ENCODE data around the gene IQCK. TPM values are rescaled to one million over a fixed set of nuclear protein-coding genes. Genes with fewer than 3 reads are reported as not detected.

IQCK gene
- polyA plus RNA-seq, 1 experiment: 4.5 TPM

DNA sequence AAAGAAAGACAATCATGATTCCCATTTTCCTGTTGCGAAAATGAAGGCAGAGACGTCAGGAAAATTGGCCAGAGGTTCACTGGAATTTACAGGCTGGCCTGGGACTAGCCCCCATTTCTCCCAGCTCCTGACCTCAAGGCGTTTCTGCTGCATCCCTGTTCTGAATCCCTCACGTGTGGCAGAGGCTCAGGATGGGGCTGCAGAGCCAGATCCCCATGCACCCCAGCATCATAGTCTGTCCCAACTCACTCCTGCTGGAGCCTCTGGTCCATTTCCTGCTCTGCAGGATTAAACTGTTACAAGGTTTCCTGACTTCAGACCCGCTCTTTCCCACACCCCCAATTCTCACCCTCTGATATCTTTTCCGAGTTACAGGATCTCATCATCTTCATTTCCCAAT, 163.7 kb downstream of the IQCK start:
- Histone ChIP-seq H3K36me3 (ENCODE audit: control insufficient read depth, insufficient read depth, low read length) (no peaks in the 10 kb centered on the region), H3K27me3 (ENCODE audit: control insufficient read depth, insufficient read depth, low read length) (peaks cover 15% of the 10 kb centered on the region), H3K4me3 (ENCODE audit: low read depth, low read length) (no peak overlapping the region)
- TF ChIP-seq, protein P1, sequence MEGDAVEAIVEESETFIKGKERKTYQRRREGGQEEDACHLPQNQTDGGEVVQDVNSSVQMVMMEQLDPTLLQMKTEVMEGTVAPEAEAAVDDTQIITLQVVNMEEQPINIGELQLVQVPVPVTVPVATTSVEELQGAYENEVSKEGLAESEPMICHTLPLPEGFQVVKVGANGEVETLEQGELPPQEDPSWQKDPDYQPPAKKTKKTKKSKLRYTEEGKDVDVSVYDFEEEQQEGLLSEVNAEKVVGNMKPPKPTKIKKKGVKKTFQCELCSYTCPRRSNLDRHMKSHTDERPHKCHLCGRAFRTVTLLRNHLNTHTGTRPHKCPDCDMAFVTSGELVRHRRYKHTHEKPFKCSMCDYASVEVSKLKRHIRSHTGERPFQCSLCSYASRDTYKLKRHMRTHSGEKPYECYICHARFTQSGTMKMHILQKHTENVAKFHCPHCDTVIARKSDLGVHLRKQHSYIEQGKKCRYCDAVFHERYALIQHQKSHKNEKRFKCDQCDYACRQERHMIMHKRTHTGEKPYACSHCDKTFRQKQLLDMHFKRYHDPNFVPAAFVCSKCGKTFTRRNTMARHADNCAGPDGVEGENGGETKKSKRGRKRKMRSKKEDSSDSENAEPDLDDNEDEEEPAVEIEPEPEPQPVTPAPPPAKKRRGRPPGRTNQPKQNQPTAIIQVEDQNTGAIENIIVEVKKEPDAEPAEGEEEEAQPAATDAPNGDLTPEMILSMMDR (IDR thresholded peaks at IDR 0.05; ENCODE audit: insufficient read depth, low read depth, low read length): no peak
- no peak for DNase-seq (ENCODE audit: low read depth)
- ChIA-PET CTCF (interaction anchor here (1.5 to 8.4 kb wide), 2 partner anchors 281 to 322 kb away, joined by 3 to 178 read pairs; no protein-coding TSS in a partner anchor), POLR2A (no interaction called here)

DNA sequence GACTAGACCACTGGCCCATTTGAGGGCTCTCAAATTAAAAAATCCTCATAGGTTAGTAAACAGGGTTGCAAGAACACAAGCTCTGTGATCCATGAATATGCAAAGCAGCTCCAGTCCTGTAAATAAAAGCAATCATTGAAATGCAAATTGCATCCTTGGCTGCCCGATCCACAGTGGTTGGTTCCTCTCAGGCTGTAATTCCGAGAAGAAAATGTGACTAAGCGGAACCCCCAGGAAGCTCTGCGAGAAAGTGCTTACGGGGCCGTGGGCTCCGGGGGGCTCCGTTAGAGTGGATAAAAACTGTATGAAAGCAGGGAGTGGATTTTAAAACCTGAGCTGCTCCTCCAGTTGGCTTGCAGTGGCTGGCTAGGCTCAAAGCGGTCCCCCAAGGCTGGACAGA, 164.1 kb downstream of the IQCK start:
- no peak for DNase-seq (ENCODE audit: low read depth)

DNA sequence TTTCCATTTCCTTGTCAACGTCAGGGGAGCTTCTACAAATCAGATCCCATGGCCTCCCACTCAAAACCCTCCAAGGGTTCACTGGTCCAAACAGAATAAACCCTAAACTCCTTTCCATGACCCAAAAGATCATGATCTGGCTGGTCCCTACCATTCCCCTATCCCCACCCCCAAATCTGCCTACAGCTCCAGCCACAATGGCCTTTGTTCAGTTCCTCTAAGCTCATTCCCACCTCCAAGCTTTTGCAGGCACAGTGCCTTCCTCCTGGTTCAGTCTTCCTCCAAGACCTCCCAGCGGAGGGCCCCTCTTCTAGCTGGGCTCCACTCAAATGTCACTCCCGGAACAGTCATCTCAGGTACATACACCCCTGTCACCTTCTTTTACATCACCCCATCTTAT, 164.6 kb downstream of the IQCK start:
- ChIA-PET POLR2A (no interaction called here), CTCF (interaction anchor here (0.7 to 8.4 kb wide), 3 partner anchors 282 to 323 kb away, joined by 3 to 178 read pairs (median 3); no protein-coding TSS in a partner anchor)
- Histone ChIP-seq H3K36me3 (ENCODE audit: control insufficient read depth, insufficient read depth, low read length) (no peaks in the 10 kb centered on the region), H3K27me3 (ENCODE audit: control insufficient read depth, insufficient read depth, low read length) (peaks cover 15% of the 10 kb centered on the region), H3K4me3 (ENCODE audit: low read depth, low read length) (no peak overlapping the region)
- TF ChIP-seq, protein P1 (IDR thresholded peaks at IDR 0.05; ENCODE audit: insufficient read depth, low read depth, low read length): no peak
- DNase-seq (ENCODE audit: low read depth): no peak

More for the DNA sequence above, 164.1 kb downstream of the IQCK start:
- H3K36me3 ChIP-seq (ENCODE audit: control insufficient read depth, insufficient read depth, low read length): no peaks in the 10 kb centered on the region
- H3K27me3 ChIP-seq (ENCODE audit: control insufficient read depth, insufficient read depth, low read length): peaks cover 15% of the 10 kb centered on the region
- TF ChIP-seq, protein P1 (IDR thresholded peaks at IDR 0.05; ENCODE audit: insufficient read depth, low read depth, low read length): no peak
- ChIA-PET POLR2A (no interaction called here), CTCF (interaction anchor here (0.7 to 8.4 kb wide), 3 partner anchors 281 to 322 kb away, joined by 3 to 178 read pairs (median 3); no protein-coding TSS in a partner anchor)
- no peak overlapping the region for H3K4me3 ChIP-seq (ENCODE audit: low read depth, low read length)

DNA sequence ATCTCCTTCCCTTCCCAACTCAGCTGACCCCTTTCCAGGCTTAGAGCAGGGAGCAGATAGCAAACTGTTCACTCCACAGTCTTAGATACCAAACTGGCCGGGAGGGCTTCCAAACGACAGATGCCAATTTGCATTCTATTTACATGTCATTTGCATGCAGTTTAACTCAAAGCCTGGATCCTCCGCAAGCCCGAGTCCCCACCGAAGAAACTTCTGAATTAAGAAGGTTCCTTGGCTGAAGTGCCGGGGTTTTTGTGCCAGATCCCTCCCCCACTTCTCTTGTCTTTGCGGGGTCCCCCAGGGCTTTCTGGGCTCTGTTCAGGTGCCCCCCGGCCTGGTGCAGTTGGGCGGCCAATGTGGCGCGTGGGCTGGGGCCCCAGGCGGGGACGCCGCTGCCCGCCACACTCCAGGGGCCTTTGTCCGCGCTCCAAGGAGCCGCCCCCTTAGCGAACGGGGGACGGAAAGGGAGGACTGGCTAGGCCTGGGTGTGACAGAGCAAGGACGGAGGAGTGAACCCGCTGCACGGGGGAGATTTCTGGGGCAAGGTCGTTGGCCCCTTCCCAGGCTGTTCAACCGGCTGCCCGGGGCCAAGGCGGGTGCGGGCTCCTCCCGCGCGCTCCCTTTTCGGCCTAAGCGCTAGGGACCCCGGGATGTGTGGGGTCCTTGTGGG, 165.4 kb downstream of the IQCK start:
- Histone ChIP-seq H3K4me3 (ENCODE audit: low read depth, low read length) (peak overlapping the region; percentile 50), H3K36me3 (ENCODE audit: control insufficient read depth, insufficient read depth, low read length) (no peaks in the 10 kb centered on the region), H3K27me3 (ENCODE audit: control insufficient read depth, insufficient read depth, low read length) (peaks cover 15% of the 10 kb centered on the region)
- ChIA-PET CTCF (interaction anchor here (1.0 to 8.4 kb wide), 4 partner anchors 16 to 324 kb away, joined by 3 to 178 read pairs (median 4); no protein-coding TSS in a partner anchor), POLR2A (interaction anchor here (0.6 kb wide), 1 partner anchor 766 kb away, joined by 4 read pairs; no protein-coding TSS in a partner anchor)
- TF ChIP-seq, protein P1 (IDR thresholded peaks at IDR 0.05; ENCODE audit: insufficient read depth, low read depth, low read length): no peak
- DNase-seq (ENCODE audit: low read depth): no peak

DNA sequence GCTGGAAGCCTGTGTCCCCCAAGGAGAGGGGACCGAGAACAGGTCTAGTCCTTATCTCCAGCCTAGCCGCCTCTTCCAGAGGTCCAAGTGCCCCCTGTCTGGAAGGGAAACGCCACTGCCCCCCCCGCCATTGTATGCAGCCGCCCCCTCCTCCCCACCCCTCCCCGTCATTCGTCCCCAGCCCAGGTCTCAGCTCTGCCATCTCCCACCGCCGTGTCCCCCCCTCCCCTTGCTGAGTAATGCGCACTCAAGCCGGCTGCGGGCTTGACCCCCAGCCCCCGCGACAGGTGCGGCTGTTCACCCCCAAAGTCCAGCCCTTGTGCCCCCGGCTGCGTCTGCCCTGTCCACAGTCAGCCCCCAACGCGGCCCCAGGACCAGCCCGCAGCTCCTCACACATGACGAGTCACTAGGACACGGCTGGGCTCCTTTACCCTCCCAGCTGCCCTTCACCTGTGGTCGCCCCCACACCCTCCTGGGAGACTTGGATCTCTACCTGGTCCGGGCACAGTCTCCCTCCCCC, 166.0 kb downstream of the IQCK start:
- no peaks in the 10 kb centered on the region for H3K36me3 ChIP-seq (ENCODE audit: control insufficient read depth, insufficient read depth, low read length)
- TF ChIP-seq, protein P1 (IDR thresholded peaks at IDR 0.05; ENCODE audit: insufficient read depth, low read depth, low read length): no peak
- CTCF ChIA-PET: interaction anchor here (0.7 to 8.4 kb wide), 6 partner anchors 15 to 301 kb away, joined by 3 to 178 read pairs (median 4); partner anchors contain the start of genes IQCK and KNOP1
- H3K4me3 ChIP-seq (ENCODE audit: low read depth, low read length): peak overlapping the region; percentile 50
- H3K27me3 ChIP-seq (ENCODE audit: control insufficient read depth, insufficient read depth, low read length): peaks cover 15% of the 10 kb centered on the region
- POLR2A ChIA-PET: interaction anchor here (0.6 kb wide), 1 partner anchor 767 kb away, joined by 4 read pairs; no protein-coding TSS in a partner anchor
- DNase-seq (ENCODE audit: low read depth): no peak

Data from BJ (cell line).